GM19035 (cell line): ENCODE measurements around the gene PIP5K1C.
A peak's percentile ranks its signal among the peaks of the same experiment; 100 is the strongest.
"Not testable (repeated sequence)": the region's sequence is repeated elsewhere in the genome, so short reads cannot be mapped to it uniquely, and the experiment has no call there.

Source experiments
- ATAC-seq: cut with Tn5 transposase; IDR thresholded peaks from one replicate; pipeline ENCODE4 v1.9.1; 2021; ENCODE audit not compliant: unreplicated experiment

Gene PIP5K1C

DNA sequence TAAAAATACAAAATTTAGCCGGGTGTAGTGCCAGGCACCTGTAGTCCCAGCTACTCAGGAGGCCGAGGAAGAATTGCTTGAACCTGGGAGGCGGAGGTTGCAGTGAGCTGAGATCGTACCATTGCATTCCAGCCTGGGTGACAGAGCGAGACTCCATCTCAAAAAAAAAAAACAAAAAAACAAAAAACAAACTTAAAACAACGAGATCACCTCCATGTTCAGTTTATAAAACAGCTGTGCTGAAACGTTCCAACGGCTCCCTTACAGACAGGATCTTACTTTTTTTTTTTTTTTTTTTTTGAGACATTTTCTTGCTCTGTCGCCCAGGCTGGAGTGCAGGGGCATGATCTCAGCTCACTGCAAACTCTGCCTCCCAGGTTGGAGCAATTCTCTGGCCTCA, 71.5 kb downstream of the PIP5K1C start:
- ATAC-seq, result not testable (repeated sequence)

DNA sequence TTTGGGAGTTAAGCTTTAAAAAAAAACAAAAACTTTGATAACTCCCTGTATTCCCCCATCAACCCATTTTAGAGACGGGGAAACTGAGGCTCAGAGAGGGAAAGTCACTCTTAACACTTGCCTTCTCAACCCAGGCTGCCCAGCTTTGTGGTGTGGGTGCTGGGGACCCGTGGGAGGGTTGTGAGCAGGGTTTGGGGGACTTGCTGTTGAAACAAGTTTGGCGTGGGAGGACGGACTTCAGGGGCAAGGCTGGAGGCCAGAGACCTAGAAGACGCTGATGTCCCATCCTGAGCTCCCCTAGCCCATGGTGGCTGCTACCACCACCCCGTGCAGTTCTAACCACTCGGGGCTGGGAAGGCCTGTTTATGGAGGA, 72.9 kb downstream of the PIP5K1C start:
- no peak for ATAC-seq

DNA sequence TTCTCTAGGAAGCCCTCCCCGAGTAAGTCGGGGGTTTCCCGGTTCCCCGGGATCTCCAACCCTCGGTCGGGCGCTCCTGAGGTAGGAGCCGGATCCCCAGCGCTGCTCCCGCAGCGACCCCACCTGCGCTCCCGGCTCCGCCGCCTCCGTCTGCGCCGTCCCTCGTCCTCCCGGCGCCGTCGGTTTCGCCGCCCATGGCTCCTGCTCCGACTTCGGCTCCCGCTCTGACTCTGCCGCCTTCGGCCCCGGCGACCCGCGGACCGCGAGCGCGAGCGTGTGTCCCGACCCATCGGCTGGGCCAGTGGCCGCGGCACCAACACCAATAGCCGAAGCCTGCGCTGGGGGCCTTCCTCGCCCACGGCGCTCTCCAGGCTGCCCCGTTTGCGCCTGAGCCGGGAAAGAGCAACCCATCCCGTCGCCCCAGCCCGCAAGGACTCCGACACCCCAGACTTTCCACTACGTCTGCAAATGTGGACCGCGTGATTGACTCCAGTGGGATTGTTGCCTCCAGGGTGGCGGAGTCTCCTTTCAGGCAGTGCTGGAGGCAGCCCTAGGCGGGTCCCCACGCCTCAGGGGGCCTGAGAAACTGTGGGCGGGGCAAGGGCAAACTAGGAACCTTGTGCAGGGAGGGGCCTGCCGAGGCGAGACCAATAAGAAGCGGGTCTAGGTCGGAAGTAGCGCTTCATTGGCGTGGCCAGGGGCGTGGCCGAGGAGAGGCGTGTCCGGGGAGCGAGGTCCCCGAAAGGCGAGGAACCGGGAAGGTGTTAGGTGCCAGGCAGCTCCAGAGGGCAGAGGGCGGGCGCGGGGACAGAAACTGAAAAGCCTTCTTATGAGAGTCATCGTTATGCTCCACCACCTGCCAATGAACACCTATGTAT, 73.6 kb downstream of the PIP5K1C start, which contains the start of gene CACTIN:
Gene CACTIN (minus strand): TSS at position 318 of the 878 bp plus-strand sequence. CDS start 28 bp downstream, at position 290.
- ATAC-seq, result peak; percentile 90

DNA sequence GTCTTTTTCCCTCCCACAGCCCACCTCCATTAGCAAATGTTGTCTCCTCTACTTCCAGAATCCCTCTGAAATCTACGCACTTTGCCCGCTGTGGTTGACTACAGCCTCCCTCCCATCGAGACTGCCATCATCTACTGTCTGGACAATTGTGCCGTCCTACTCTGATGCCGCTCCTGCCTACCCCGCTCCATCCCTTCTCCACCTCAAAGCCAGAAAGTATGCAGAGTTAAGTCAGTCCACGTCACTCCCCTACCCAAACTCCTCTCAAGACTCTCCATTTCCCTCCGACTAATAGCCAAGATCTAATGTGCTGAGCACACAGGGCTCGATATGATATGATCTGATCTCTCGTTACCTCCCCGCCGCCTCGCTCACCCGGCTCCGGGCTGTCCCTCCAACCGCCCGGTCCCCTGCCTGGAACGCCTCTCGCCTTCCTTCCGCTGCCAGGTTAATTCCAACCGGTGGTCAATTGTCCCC, 74.2 kb downstream of the PIP5K1C start:
- peak; percentile 20 for ATAC-seq

DNA sequence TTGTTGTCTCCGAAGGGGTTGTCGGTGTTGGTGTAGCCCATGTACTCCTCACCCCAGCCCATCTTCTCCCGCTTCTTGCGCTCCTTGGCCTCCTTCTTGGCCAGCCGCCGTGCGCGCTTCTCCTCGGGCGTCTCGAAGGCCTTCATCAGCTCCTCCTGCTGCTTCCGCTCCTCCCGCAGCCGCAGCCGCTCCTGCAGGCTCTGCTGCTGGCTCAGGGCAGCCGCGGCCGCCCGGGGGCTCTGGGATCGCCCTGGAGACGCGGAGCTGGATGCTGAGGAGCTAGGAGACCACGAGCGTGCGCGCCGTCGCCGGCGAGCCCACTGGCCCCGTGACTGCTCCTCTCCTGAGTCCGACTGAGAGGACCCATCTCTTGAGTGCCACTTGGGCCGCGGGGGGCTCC, 76.6 kb downstream of the PIP5K1C start:
- no peak for ATAC-seq

DNA sequence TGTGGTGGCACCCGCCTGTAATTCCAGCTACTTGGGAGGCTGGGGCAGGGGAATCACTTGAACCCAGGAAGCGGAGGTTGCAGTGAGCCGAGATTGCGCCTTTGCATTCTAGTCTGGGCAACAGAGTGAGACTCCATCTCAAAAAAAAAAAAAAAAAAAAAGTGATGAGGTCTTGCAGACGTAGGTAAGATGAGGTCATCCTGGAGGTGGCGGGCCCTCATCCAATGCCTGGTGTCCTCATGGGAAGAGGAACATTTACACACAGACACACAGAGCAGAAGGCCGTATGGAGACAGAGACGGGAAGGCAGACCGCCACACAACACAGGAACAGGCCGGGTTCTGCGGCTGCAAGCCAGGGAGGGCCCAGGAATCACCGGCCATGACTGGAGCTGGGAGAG, 78.0 kb downstream of the PIP5K1C start:
- no peak for ATAC-seq

DNA sequence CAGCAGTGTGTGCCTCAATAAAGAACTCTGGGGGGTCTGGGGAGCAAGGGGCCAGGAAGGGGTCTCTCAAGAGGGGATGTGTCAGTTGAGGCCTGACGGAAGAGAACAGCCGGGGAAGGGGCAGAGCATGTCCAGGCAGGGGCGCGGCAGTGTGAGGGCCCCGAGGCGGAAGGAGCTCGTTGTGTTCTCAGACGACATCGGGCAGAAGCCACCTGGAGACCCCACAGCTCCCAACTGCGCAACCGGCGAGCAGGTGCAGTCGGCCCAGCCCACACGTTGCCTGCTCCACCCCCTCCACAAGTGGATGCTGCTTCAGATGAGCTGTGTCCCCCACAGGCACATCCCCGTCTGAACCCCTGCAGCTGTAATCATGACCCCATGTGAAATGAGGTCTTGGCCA, 78.6 kb downstream of the PIP5K1C start:
- no peak for ATAC-seq

DNA sequence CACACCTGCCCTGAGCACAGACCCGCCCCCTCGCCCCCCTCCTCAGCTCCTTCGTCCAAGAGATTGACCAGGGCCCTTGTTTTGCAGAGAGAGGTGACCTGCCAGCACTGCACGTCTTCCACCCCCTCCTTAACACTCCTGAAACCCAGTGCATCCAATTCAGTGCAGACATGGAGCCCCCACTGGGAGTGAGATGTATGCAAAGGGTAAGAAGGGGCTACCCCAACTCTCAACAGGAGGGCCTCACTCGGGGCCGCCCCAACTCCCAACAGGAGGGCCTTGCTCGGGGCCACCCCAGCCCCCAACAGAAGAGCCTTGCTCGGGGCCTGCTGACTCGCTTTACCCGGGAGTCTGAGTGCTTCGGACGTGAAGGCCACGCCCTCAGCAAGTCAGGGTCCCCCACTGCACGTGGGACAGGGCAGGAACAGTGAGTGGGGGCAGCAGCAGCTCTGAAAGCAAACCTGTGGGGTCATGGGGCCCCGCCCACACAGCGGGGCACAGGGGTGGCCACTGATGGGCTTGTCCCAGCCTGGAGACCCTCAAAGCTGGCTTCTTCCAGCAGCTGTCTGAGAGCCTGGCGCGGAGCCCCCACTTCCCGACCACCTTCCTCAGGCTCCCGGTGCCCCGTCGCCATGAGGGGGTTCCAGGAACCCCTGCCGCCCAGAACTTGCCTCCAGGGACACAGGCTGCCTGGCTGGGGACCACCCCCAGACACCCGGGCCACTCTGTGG, 79.3 kb downstream of the PIP5K1C start:
- no peak for ATAC-seq

DNA sequence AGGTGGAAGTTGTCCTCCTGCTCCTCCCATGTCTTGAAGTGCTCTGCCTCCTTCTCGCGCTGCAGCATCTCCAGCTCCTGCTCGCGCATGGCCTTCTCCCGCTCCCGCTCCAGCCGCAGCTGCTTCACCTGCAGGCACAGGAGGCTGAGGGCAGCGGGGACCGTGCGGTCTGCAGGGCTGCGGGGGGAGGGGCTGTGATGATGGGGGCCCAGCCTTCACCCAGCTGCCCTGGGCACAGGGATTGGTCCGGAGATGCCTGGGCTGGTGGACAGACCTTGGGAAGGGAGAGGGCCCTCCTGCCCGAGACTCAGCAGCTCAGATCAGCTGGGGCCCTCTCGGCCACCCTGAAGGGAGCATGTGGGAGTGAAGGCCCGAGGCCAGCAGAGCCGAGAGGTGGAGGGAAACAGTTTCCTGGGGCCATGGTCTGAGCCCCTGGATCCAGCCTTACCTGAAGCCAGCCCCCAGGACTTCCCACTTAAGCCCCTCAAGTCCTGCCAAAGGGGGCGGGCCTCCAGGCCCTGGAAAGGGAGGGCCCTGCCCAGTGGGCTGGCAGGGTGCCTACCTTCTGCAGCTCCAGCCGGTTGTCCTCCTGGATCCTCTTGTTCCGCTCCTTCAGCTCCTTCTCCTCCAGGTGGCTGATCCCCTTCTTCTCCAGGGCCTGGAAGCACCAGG, 80.0 kb downstream of the PIP5K1C start:
- no peak for ATAC-seq

DNA sequence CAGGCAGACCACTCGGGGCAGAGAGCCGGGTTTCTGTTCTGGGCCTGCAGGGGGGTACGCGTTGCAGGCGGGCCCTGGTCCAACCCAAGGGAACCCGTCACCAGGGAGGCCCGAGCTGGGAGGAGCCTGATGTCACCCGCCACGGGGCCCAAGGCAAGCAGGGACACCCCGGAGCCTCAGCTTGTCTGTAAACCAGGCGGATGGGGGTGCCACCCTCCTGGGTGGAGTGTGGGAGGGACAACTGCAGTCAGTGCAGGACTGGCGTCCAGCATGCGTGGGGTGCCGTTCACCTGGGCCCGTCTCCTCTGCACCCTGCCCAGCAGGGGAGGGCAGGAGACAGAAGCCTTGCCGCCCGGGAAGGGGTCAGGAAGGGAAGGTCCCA, 80.6 kb downstream of the PIP5K1C start:
- ATAC-seq, result no peak

DNA sequence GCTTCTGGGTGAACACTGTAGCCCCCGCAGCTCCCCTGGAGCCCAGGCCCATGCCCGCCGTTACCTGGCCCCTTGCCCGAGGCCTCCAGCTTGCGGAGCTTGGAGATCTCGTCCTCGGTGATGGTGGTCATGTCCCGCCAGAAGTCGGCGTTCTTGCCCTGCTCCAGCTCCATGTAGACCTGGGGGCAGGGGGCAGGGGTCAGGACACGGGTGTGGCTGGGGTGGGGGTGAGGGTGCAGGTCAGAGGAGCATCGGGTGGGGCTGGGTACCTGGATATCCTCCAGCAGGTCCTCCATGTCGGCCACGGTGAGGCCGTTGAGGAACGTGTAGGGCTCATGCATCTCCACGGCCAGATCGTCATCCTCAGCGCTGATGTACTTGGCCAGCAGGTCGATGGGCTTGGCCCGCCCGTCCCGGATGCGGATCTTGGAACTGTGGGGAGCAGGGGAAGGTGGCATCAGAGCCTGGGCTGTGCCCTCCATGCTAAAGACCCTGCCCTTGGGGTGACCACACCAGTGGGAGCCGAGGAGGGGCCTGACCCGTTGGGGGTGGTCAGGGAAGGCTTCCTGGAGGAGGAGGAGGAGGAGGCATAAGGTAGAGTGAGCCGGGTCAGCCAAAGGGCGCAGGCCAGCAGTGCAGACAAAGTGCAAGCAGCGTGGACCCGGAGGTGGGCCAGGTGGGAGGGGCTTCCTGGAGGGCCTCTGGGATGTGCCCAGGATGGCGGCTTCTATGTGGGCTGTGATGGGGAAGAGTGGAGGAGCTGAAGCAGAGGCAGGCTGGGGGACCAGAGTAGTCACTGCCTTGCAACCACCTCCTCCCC, 81.2 kb downstream of the PIP5K1C start:
- no peak for ATAC-seq

DNA sequence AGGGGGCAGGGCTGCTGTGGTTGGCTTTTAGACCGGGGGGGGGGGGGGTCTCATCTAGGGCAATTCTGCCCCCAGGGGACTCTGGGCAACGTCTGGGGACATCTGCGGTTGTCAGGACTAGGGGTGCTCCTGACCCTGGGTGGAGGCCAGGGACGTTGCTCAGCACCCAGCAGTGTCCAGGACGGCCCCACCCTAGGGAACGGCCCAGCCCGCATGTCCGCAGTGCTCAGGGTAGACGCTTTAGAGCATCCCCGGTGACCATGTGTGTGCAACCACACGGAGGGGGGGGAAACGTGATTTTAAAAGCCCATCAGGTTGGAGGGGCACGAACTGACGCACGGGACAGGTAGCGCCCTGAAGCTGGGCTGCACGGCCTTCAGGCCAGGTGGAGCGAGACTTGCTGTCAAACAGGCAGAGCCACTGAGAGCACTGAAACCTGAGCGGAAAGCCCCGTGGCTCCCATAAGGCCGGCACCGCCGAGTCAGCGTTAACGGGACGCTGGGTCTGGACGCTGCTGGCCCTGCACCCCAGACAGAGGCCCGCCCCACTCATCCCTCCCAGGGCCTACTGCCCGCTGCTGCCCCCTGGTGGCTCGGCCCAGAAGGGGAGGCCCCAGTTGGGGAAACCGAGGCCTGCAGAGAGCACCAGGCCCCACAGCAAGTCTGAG, 82.0 kb downstream of the PIP5K1C start:
- ATAC-seq, result peak; percentile 63

DNA sequence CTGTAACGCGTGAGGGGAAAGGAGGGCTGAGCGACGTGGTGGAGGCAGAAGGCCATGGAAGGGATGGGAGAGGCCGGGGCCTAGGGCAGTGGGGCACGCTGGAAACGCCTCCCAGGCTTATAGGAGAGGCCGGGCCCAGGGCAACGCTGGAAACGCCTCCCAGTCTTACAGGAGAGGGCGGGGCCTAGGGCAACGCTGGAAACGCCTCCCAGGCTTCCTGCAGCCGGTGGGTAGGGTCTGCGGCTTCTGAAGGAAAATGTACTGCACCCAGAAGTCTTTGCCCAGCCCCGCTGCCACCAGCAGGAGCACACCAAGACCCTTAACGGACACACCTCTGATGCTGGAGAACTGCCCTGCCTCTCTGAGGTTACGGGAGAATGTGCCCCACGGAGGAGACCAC, 82.8 kb downstream of the PIP5K1C start:
- no peak for ATAC-seq

DNA sequence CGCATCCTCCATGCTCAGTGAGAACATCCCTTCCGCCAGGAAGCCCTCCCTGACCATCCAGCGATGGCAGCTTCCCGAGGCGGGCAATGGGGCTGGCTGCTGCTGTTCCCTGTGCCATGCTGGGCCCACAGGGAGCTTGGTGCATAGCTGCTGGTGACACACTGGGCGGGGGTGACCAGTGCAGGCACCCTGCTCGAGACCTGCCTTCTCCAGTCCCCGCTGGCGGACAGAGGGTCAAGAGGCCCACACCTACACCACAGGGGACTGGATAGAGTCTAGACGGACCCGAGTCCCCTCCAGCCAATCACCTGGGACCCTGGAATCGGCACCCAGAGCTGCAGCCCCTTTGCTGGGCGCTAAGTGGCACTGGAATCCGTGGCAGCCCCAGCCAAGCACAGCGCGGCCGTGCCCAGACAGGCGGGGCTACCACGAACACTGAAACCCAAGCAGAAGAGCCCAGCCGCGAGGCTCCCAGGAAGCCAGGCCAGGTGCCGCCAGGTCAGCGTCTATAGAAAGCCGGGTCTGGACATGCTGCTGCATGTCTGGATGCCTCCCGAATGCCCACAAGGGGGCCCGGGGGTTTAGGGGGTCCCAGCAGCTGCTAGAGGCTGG, 84.6 kb downstream of the PIP5K1C start:
- ATAC-seq, result no peak

DNA sequence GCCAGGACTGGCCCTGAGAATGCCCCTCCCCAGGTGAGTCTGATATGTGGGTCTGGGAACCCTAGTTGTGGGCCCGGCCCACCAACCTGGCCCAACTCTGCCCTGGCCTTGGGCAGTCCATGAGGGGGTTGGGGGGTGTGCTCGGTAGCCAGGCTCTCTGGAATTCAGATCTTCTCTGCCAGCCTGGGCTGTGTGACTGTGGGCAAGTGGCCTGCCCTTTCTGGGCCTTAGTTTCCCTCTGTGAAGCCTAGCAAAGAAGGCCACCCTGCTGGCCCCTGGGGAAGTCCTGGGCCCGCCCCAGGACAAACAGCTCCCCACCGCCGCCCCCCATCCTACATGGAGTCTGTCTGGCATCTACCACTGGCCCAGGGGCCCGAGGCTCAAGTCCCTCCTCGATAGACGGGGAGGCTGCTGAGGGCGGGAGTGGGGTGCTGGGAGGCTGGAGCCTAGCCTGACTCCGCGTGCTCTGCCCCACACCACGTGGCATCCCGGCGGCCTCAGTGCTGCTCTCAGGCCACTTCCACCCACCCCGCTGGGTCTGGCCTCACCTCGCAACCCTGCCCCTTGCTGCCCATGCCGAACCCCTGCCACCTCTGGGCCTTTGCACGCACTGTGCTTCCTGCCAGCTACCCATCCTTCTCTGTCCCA, 85.3 kb downstream of the PIP5K1C start:
- ATAC-seq, result no peak

DNA sequence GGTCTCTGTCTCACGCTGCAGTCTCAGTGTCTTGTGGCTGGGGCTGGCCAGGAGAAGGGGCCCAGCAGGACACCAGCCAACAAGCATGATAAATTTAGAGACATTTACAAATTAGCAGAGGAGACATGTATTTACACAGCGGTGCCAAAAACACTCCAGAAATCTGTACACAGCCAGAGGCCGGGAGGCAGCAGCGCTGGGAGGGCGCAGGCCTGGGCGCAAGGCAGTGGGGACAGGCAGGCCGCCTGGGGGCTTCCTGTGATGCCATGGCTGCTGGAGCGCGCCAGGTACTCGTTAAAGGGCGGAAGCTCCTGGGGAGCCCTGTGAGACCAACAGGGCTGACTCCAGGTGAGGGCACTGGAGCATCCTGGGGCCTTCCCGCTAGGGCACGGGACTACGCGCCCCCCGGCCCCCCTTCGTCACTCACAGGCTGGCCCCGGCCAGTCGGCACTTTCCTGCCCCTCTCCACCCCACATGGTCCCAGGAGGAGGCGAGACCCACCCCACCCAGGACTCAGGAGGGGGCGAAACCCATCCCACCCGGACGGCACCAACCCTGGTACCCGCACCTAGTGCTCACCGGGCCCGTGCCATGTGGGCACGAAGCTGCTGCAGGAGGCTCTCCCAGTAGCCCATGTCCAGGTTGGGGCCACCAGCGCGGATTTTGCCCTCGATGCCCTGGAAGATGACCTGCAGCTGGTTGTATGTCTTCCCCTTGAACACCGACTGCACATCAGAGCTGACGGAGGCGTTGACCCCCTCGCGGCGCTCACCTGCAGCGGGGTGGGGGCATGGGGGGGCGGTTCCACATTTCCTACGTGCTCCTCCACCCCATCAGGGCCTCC, 86.2 kb downstream of the PIP5K1C start:
- ATAC-seq, result no peak

DNA sequence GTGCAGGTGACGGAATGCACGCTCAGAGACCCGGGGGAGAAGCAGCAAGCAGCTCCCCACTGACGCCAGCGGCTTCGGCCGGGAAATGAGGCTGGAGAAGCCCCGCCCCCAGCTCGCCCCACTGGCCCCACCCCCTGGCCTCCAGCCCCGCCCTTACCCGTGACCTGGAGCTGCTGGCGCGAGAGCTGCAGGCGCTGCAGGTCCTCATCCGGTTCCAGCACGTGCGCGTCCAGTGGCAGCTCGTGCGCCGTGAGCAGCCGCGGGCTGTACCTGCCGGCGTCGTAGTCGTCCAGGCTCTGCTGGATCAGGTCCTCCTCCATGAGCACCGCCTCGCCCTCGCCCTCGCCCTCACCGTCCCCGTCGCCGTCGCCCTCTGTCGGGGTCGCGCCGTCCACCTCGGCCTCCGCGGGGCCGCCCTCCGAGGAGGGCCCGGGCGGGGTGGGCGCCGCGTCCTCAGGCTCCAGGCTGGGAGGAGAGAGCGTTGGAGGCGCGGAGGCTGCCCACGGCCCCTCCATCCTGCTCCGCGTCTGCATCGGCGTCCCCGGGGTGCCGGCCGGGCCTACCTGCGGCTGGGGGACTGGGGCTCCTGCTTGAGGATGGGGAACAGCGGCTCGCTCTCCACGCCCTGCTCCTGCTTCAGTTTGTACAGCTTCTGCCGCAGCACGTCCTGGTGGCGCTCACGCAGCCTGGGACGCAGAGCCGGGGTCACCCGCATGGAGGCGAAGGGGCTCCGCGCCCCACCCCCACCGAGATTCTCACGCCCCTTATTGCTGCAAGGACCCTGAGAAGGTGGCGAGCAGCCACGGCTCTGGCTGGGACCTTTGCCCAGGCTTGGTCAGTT, 87.1 kb downstream of the PIP5K1C start:
- ATAC-seq, result no peak
